ENCODE measurements around the gene MRPS6. TPM values are rescaled to one million over a fixed set of nuclear protein-coding genes. Genes with fewer than 3 reads are reported as not detected.
A peak's percentile ranks its signal among the peaks of the same experiment; 100 is the strongest.

The MRPS6 gene
- total RNA-seq, 2 experiments from 2014 or later = 102 to 117 TPM

GRCh38 chr21:34072145-34073031 is 990 bp upstream of the MRPS6 start:
- Mint-ChIP-seq H3K27ac (peak overlapping the region; percentile 73), H3K4me3 (peak overlapping the region; percentile 70)
- ATAC-seq = peak; percentile 7

GRCh38 chr21:34073749-34074282 is 438 bp downstream of the MRPS6 start:
- Mint-ChIP-seq H3K4me3 (peak overlapping the region; percentile 96), H3K27me3 (no peaks in the 10 kb centered on the region), H3K27ac (peak overlapping the region; percentile 92), H3K36me3 (ENCODE audit: low read depth) (peaks cover 41% of the 10 kb centered on the region), H3K4me1 (peaks cover 44% of the 10 kb centered on the region), H3K9me3 (ENCODE audit: low read depth) (no peaks in the 10 kb centered on the region)
- ATAC-seq = peak; percentile 23
- ChIA-PET POLR2A (interaction anchor here (0.6 to 3.1 kb wide), 3 partner anchors 9 to 142 kb away, joined by 3 to 14 read pairs (median 3); no protein-coding TSS in a partner anchor), CTCF (interaction anchor here (0.6 to 4.5 kb wide), 9 partner anchors 8 to 150 kb away, joined by 3 to 29 read pairs (median 4); no protein-coding TSS in a partner anchor)
- peak; percentile 55 for DNase-seq
- intact Hi-C loops (cut with DNase I, micrococcal nuclease) = loop anchor here (1.0 to 5.0 kb wide), 9 partner anchors 44 to 431 kb away; partner anchors contain the start of gene ITSN1 (in 1 of the 2)

More at GRCh38 chr21:34072145-34073031, 990 bp upstream of the MRPS6 start:
- DNase-seq = peak; percentile 38
- Mint-ChIP-seq H3K27me3 (no peaks in the 10 kb centered on the region), H3K9me3 (ENCODE audit: low read depth) (no peaks in the 10 kb centered on the region), H3K4me1 (peaks cover 30% of the 10 kb centered on the region), H3K36me3 (ENCODE audit: low read depth) (peaks cover 30% of the 10 kb centered on the region)
- intact Hi-C loops (cut with DNase I, micrococcal nuclease) = loop anchor here (1.0 to 5.0 kb wide), 8 partner anchors 8 to 430 kb away; partner anchors contain the start of gene ITSN1 (in 1 of the 2)
- ChIA-PET POLR2A (interaction anchor here (3.1 kb wide), 1 partner anchor 123 kb away, joined by 14 read pairs; no protein-coding TSS in a partner anchor), CTCF (interaction anchor here (0.9 to 4.5 kb wide), 4 partner anchors 19 to 148 kb away, joined by 3 to 29 read pairs (median 6); no protein-coding TSS in a partner anchor)

- H3K27ac Mint-ChIP-seq = peak overlapping the region; percentile 92
- intact Hi-C loops (cut with DNase I, micrococcal nuclease) = loop anchor here (2.0 to 5.0 kb wide), 5 partner anchors 54 to 273 kb away; no protein-coding TSS in a partner anchor
- H3K36me3 Mint-ChIP-seq (ENCODE audit: low read depth) = peaks cover 46% of the 10 kb centered on the region
- DNase-seq (peak; percentile 30), ATAC-seq (no peak)
- peak overlapping the region; percentile 96 for H3K4me3 Mint-ChIP-seq
- no peaks in the 10 kb centered on the region for H3K27me3 Mint-ChIP-seq
- peaks cover 49% of the 10 kb centered on the region for H3K4me1 Mint-ChIP-seq
- ChIA-PET POLR2A (interaction anchor here (0.8 to 3.1 kb wide), 4 partner anchors 9 to 126 kb away, joined by 3 to 14 read pairs (median 4); no protein-coding TSS in a partner anchor), CTCF (interaction anchor here (0.6 to 4.5 kb wide), 6 partner anchors 9 to 150 kb away, joined by 3 to 29 read pairs (median 4); no protein-coding TSS in a partner anchor)
- no peaks in the 10 kb centered on the region for H3K9me3 Mint-ChIP-seq (ENCODE audit: low read depth)
Measured at GRCh38 chr21:34074283-34075090, 1.1 kb downstream of the MRPS6 start.

- H3K9me3 Mint-ChIP-seq (ENCODE audit: low read depth) = no peaks in the 10 kb centered on the region
- intact Hi-C loops (cut with DNase I, micrococcal nuclease) = loop anchor here (2.0 to 5.0 kb wide), 4 partner anchors 54 to 150 kb away; no protein-coding TSS in a partner anchor
- no peak for DNase-seq
- H3K27ac Mint-ChIP-seq = peak overlapping the region; percentile 92
- peak overlapping the region; percentile 96 for H3K4me3 Mint-ChIP-seq
- peaks cover 55% of the 10 kb centered on the region for H3K4me1 Mint-ChIP-seq
- POLR2A ChIA-PET = interaction anchor here (0.8 to 3.1 kb wide), 4 partner anchors 8 to 127 kb away, joined by 3 to 14 read pairs (median 6); no protein-coding TSS in a partner anchor
- CTCF ChIA-PET = interaction anchor here (0.8 to 4.5 kb wide), 4 partner anchors 8 to 127 kb away, joined by 3 to 29 read pairs (median 4); no protein-coding TSS in a partner anchor
- no peak for ATAC-seq
- H3K27me3 Mint-ChIP-seq = no peaks in the 10 kb centered on the region
- H3K36me3 Mint-ChIP-seq (ENCODE audit: low read depth) = peaks cover 51% of the 10 kb centered on the region
Measured at GRCh38 chr21:34075091-34075425, 1.7 kb downstream of the MRPS6 start.

- no peaks in the 10 kb centered on the region for H3K9me3 Mint-ChIP-seq (ENCODE audit: low read depth)
- no peak for DNase-seq
- POLR2A ChIA-PET = interaction anchor here (0.7 to 1.4 kb wide), 6 partner anchors 17 to 128 kb away, joined by 3 to 5 read pairs (median 3); no protein-coding TSS in a partner anchor
- peak overlapping the region; percentile 96 for H3K4me3 Mint-ChIP-seq
- no peaks in the 10 kb centered on the region for H3K27me3 Mint-ChIP-seq
- H3K27ac Mint-ChIP-seq = peak overlapping the region; percentile 92
- intact Hi-C loops (cut with DNase I, micrococcal nuclease) = loop anchor here (2.0 to 5.0 kb wide), 4 partner anchors 53 to 151 kb away; no protein-coding TSS in a partner anchor
- peaks cover 65% of the 10 kb centered on the region for H3K4me1 Mint-ChIP-seq
- peaks cover 60% of the 10 kb centered on the region for H3K36me3 Mint-ChIP-seq (ENCODE audit: low read depth)
- ATAC-seq = peak; percentile 14
- CTCF ChIA-PET = interaction anchor here (0.7 to 4.5 kb wide), 11 partner anchors 9 to 152 kb away, joined by 3 to 29 read pairs (median 4); no protein-coding TSS in a partner anchor
Measured at GRCh38 chr21:34075760-34076660, 2.6 kb downstream of the MRPS6 start.

- no peaks in the 10 kb centered on the region for H3K27me3 Mint-ChIP-seq
- ChIA-PET POLR2A (interaction anchor here (0.7 to 1.2 kb wide), 2 partner anchors 16 to 68 kb away, joined by 3 read pairs; no protein-coding TSS in a partner anchor), CTCF (interaction anchor here (0.9 to 4.5 kb wide), 5 partner anchors 9 to 153 kb away, joined by 3 to 29 read pairs (median 3); no protein-coding TSS in a partner anchor)
- intact Hi-C loops (cut with DNase I, micrococcal nuclease) = loop anchor here (1.0 to 5.0 kb wide), 3 partner anchors 52 to 125 kb away; no protein-coding TSS in a partner anchor
- H3K4me3 Mint-ChIP-seq = peak overlapping the region; percentile 96
- DNase-seq = no peak
- peak overlapping the region; percentile 55 for H3K27ac Mint-ChIP-seq
- H3K4me1 Mint-ChIP-seq = peaks cover 71% of the 10 kb centered on the region
- H3K9me3 Mint-ChIP-seq (ENCODE audit: low read depth) = no peaks in the 10 kb centered on the region
- peaks cover 66% of the 10 kb centered on the region for H3K36me3 Mint-ChIP-seq (ENCODE audit: low read depth)
- no peak for ATAC-seq
Measured at GRCh38 chr21:34076835-34077234, 3.5 kb downstream of the MRPS6 start.

- peak overlapping the region; percentile 9 for H3K4me3 Mint-ChIP-seq
- no peaks in the 10 kb centered on the region for H3K27me3 Mint-ChIP-seq
- DNase-seq (no peak), ATAC-seq (no peak)
- CTCF ChIA-PET = interaction anchor here (0.7 to 2.1 kb wide), 4 partner anchors 14 to 154 kb away, joined by 3 to 9 read pairs (median 4); no protein-coding TSS in a partner anchor
- intact Hi-C loops (cut with DNase I, micrococcal nuclease) = loop anchor here (1.0 to 5.0 kb wide), 4 partner anchors 51 to 124 kb away; no protein-coding TSS in a partner anchor
- peaks cover 78% of the 10 kb centered on the region for H3K4me1 Mint-ChIP-seq
- no peaks in the 10 kb centered on the region for H3K9me3 Mint-ChIP-seq (ENCODE audit: low read depth)
- POLR2A ChIA-PET = interaction anchor here (0.8 kb wide), 2 partner anchors 101 to 128 kb away, joined by 3 read pairs; no protein-coding TSS in a partner anchor
- peaks cover 77% of the 10 kb centered on the region for H3K36me3 Mint-ChIP-seq (ENCODE audit: low read depth)
- H3K27ac Mint-ChIP-seq = peak overlapping the region; percentile 71
Measured at GRCh38 chr21:34077888-34078287, 4.5 kb downstream of the MRPS6 start.

GRCh38 chr21:34078915-34079314 is 5.5 kb downstream of the MRPS6 start:
- peak overlapping the region; percentile 71 for H3K27ac Mint-ChIP-seq
- H3K4me3 Mint-ChIP-seq = peak overlapping the region; percentile 13
- H3K4me1 Mint-ChIP-seq = peaks cover 89% of the 10 kb centered on the region
- ChIA-PET CTCF (interaction anchor here (1.2 kb wide), 1 partner anchor 13 kb away, joined by 9 read pairs; no protein-coding TSS in a partner anchor), POLR2A (interaction anchor here (0.7 kb wide), 1 partner anchor 22 kb away, joined by 9 read pairs; no protein-coding TSS in a partner anchor)
- ATAC-seq (no peak), DNase-seq (peak; percentile 46)
- peaks cover 84% of the 10 kb centered on the region for H3K36me3 Mint-ChIP-seq (ENCODE audit: low read depth)
- no peaks in the 10 kb centered on the region for H3K27me3 Mint-ChIP-seq
- intact Hi-C loops (cut with DNase I, micrococcal nuclease) = loop anchor here (2.0 to 5.0 kb wide), 3 partner anchors 102 to 123 kb away; no protein-coding TSS in a partner anchor
- H3K9me3 Mint-ChIP-seq (ENCODE audit: low read depth) = no peaks in the 10 kb centered on the region

- H3K36me3 Mint-ChIP-seq (ENCODE audit: low read depth) = peaks cover 79% of the 10 kb centered on the region
- H3K27ac Mint-ChIP-seq = peak overlapping the region; percentile 16
- intact Hi-C loops (cut with DNase I, micrococcal nuclease) = loop anchor here in 1 of 2 experiments (2.0 kb wide), 1 partner anchor 148 kb away; no protein-coding TSS in a partner anchor
- CTCF ChIA-PET = interaction anchor here (0.6 to 2.9 kb wide), 2 partner anchors 11 to 55 kb away, joined by 3 to 13 read pairs; no protein-coding TSS in a partner anchor
- DNase-seq (no peak), ATAC-seq (no peak)
- POLR2A ChIA-PET = no interaction called here
- H3K4me1 Mint-ChIP-seq = peaks cover 83% of the 10 kb centered on the region
- H3K4me3 Mint-ChIP-seq = no peak overlapping the region
- no peaks in the 10 kb centered on the region for H3K9me3 Mint-ChIP-seq (ENCODE audit: low read depth)
- no peaks in the 10 kb centered on the region for H3K27me3 Mint-ChIP-seq
Measured at GRCh38 chr21:34080710-34081109, 7.3 kb downstream of the MRPS6 start.
